ENCODE measurements around the gene FSTL4. TPM values are rescaled to one million over a fixed set of nuclear protein-coding genes. Genes with fewer than 3 reads are reported as not detected.

The FSTL4 gene
- polyA plus RNA-seq, 3 donors, result not detected

DNA sequence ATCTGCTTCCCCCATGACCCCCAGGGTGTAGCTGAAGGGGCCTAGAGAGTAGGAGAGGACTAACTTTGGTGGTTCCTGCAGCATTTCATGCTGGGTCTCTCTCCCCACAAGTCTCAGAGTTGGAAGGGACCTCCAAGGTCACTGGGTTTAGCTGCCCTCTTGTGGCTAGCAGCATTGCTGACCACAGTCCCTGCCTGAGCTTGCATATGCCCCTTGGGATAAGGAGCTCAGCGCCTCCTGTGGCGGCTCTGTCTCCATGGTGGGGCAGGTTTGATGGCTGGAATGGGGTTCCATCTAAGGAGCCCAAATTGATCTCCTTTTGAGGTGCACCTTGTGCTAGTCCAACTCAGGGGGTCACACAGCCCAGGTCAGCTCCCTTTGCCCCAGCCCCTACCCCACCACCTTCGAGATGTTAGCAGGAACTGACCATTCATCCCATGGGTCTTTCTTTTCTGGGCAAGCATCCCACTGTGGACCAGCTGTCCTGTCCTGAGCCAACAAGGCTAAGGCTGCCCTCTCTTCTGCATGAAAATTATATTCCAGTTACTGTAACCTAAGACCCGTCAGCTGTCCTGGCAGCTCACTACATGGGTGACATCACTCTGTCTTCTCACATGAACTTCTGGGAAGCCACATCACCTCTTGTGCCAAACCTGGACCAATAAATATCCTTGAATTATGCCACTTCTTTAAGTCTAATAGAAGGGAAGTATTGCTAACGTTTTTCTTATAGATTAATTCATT, 364.3 kb downstream of the FSTL4 start:
- TF ChIP-seq, protein P1, sequence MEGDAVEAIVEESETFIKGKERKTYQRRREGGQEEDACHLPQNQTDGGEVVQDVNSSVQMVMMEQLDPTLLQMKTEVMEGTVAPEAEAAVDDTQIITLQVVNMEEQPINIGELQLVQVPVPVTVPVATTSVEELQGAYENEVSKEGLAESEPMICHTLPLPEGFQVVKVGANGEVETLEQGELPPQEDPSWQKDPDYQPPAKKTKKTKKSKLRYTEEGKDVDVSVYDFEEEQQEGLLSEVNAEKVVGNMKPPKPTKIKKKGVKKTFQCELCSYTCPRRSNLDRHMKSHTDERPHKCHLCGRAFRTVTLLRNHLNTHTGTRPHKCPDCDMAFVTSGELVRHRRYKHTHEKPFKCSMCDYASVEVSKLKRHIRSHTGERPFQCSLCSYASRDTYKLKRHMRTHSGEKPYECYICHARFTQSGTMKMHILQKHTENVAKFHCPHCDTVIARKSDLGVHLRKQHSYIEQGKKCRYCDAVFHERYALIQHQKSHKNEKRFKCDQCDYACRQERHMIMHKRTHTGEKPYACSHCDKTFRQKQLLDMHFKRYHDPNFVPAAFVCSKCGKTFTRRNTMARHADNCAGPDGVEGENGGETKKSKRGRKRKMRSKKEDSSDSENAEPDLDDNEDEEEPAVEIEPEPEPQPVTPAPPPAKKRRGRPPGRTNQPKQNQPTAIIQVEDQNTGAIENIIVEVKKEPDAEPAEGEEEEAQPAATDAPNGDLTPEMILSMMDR (IDR thresholded peaks at IDR 0.05), result peak; percentile 21
- peaks cover 0 to 5% (median 4%) of the 10 kb centered on the region in 3 donors for H3K27me3 Mint-ChIP-seq (ENCODE audit: low read depth in 3 of 3)
- H3K4me3 Mint-ChIP-seq, result no peak overlapping the region
- Histone ChIP-seq H3K4me3 (replicated peaks in 1 of 3; ENCODE audit: low read depth in 2 of 3, low read length in 3 of 3) (no peak overlapping the region), H2AFZ (ENCODE audit: insufficient read depth, low read depth, low read length, poor library complexity, severe bottlenecking) (no peak overlapping the region), H3K27ac (ENCODE audit: low read depth in 1 of 2, low read length in 2 of 2) (no peak overlapping the region), H3K4me2 (replicated peaks; ENCODE audit: extremely low read depth, low read length, poor library complexity, severe bottlenecking) (no peak overlapping the region), H3K79me2 (ENCODE audit: insufficient read depth, low read length) (no peaks in the 10 kb centered on the region), H4K20me1 (ENCODE audit: insufficient read depth, low read length) (no peaks in the 10 kb centered on the region), H3K36me3 (replicated peaks in 1 of 2; ENCODE audit: control insufficient read depth in 1 of 2, insufficient read depth in 2 of 2, low read length in 2 of 2) (no peaks in the 10 kb centered on the region), H3K4me1 (ENCODE audit: control insufficient read depth in 1 of 2, insufficient read depth in 2 of 2, low read length in 2 of 2) (no peaks in the 10 kb centered on the region), H3K27me3 (ENCODE audit: control insufficient read depth in 2 of 2, insufficient read depth in 2 of 2, low read length in 2 of 2) (no peaks in the 10 kb centered on the region), H3K9ac (ENCODE audit: insufficient read depth, low read length, poor library complexity, severe bottlenecking) (no peak overlapping the region), H3K9me3 (replicated peaks in 1 of 2; ENCODE audit: control insufficient read depth in 1 of 2, insufficient read depth in 1 of 2, low read length in 2 of 2) (no peaks in the 10 kb centered on the region)
- H3K9me3 Mint-ChIP-seq, result no peaks in the 10 kb centered on the region
- no peaks in the 10 kb centered on the region for H3K4me1 Mint-ChIP-seq
- no peak overlapping the region for H3K27ac Mint-ChIP-seq
- intact Hi-C loops (cut with micrococcal nuclease), result loop anchor here in 1 of 2 donors (10.0 kb wide), 1 partner anchor 133 kb away; no protein-coding TSS in a partner anchor
- DNase-seq, result peak in 2 of 3 donors; percentile 13 to 26
- no peaks in the 10 kb centered on the region for H3K36me3 Mint-ChIP-seq
- WGBS (ENCODE audit: insufficient coverage), result 100% methylated on average over 3 of the region's 5 CpGs

DNA sequence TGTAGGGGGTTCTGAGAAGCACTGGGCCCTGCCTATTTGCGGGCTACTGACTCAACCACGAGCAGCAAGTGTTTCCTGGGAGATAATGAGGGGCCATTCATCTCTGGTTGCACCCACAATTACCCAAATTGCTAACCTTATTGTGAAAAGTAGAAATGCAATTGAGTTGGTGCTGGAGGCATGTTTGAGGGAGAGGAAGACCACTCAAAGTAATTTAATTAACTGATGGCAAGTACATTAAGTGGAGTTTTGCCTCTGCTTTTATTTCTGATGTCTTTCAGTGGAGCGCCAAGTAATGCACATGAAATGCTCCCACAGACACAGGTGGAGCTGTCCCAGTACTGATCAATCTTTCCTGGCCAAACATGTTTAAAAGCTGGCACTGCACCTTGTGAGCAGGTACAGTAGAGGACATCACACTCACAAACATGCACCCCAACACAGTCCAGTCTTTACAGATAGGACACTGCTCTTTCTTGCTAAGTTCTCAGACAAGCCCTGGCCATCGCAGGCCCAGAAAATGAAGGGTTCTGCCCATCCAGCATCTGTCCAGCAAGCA, 365.1 kb downstream of the FSTL4 start:
- no peaks in the 10 kb centered on the region for H3K9me3 Mint-ChIP-seq

More for the DNA sequence above, 365.1 kb downstream of the FSTL4 start:
- H3K9ac ChIP-seq (ENCODE audit: insufficient read depth, low read length, poor library complexity, severe bottlenecking), result no peak overlapping the region
- Mint-ChIP-seq H3K4me1 (no peaks in the 10 kb centered on the region), H3K27ac (no peak overlapping the region), H3K27me3 (ENCODE audit: low read depth in 3 of 3) (peaks cover 0 to 5% (median 4%) of the 10 kb centered on the region in 3 donors), H3K4me3 (no peak overlapping the region), H3K36me3 (no peaks in the 10 kb centered on the region)
- H3K4me1 ChIP-seq (ENCODE audit: control insufficient read depth in 1 of 2, insufficient read depth in 2 of 2, low read length in 2 of 2), result no peaks in the 10 kb centered on the region
- H3K4me3 ChIP-seq (replicated peaks in 1 of 3; ENCODE audit: low read depth in 2 of 3, low read length in 3 of 3), result no peak overlapping the region
- intact Hi-C loops (cut with micrococcal nuclease), result loop anchor here in 1 of 2 donors (10.0 kb wide), 1 partner anchor 132 kb away; no protein-coding TSS in a partner anchor
- no peak for DNase-seq
- no peaks in the 10 kb centered on the region for H3K9me3 ChIP-seq (replicated peaks in 1 of 2; ENCODE audit: control insufficient read depth in 1 of 2, insufficient read depth in 1 of 2, low read length in 2 of 2)
- TF ChIP-seq, protein P1 (IDR thresholded peaks at IDR 0.05), result no peak
- H4K20me1 ChIP-seq (ENCODE audit: insufficient read depth, low read length), result no peaks in the 10 kb centered on the region
- 94% methylated on average over 2 of the region's 4 CpGs for WGBS (ENCODE audit: insufficient coverage)
- H3K79me2 ChIP-seq (ENCODE audit: insufficient read depth, low read length), result no peaks in the 10 kb centered on the region
- no peaks in the 10 kb centered on the region for H3K27me3 ChIP-seq (ENCODE audit: control insufficient read depth in 2 of 2, insufficient read depth in 2 of 2, low read length in 2 of 2)
- no peak overlapping the region for H3K4me2 ChIP-seq (replicated peaks; ENCODE audit: extremely low read depth, low read length, poor library complexity, severe bottlenecking)
- H3K36me3 ChIP-seq (replicated peaks in 1 of 2; ENCODE audit: control insufficient read depth in 1 of 2, insufficient read depth in 2 of 2, low read length in 2 of 2), result no peaks in the 10 kb centered on the region
- no peak overlapping the region for H2AFZ ChIP-seq (ENCODE audit: insufficient read depth, low read depth, low read length, poor library complexity, severe bottlenecking)
- no peak overlapping the region for H3K27ac ChIP-seq (ENCODE audit: low read depth in 1 of 2, low read length in 2 of 2)

Data from CD14-positive monocyte (primary cell).